Measurements from ENCODE around the gene DDX39B. TPM values are rescaled to one million over a fixed set of nuclear protein-coding genes. Genes with fewer than 3 reads are reported as not detected.
"Not testable (repeated sequence)": the region's sequence is repeated elsewhere in the genome, so short reads cannot be mapped to it uniquely, and the experiment has no call there.

Gene DDX39B
- 183 TPM for total RNA-seq

DNA sequence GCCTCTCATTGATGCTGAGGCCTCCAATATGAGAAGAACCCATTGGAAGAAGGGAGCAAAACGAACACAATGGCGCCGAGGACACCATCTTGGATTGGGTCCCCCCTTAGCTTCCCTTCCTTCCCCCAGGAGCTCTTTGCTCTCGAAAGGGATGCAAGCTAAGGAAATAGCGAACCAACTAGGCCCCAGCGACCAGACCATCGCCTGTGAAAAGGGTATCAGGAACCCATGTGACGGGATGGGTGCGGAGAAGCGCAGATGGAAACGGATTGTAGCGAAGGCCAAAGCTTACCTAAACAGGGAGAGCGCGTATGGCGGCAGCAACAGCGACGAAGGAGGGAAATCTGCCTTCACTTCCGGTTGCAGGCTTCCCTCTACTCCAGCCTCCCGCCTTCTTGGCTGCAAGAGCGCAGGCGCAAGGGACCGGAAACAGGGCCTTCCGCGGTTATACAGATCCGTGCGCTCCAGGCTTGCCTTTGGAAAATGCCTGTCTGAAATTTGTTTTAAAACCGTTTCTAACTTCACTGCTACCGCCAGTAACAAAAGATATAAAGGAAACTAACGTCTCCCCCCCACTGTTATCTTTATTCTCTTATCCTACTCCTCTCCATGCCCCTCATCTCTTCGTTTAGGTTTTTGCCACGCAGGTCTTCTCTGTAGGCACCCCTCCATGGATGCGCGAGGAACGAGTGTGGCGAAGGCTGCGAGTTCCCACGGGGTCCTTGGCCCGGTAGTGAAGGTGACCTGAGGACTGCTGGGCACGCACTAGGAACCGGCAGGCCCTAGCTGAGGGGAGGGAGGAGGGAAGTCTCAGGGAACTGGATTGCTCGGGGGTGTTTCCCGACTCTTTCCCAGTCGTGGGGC, at the start of gene DDX39B:
TSS of gene DDX39B (minus strand) at position 346 of the 864 bp plus-strand sequence. CDS start 1,471 bp downstream, outside the sequence.
- H3K4me1 ChIP-seq (ENCODE audit: insufficient read depth, low read length): peaks cover 48% of the 10 kb centered on the region
- no peaks in the 10 kb centered on the region for H3K9me3 ChIP-seq (ENCODE audit: low read depth, low read length)
- no peaks in the 10 kb centered on the region for H3K27me3 ChIP-seq (ENCODE audit: insufficient read depth, low read length)
- peak within 1 kb of the TSS; percentile 75 for H3K4me3 ChIP-seq (ENCODE audit: low read length)

DNA sequence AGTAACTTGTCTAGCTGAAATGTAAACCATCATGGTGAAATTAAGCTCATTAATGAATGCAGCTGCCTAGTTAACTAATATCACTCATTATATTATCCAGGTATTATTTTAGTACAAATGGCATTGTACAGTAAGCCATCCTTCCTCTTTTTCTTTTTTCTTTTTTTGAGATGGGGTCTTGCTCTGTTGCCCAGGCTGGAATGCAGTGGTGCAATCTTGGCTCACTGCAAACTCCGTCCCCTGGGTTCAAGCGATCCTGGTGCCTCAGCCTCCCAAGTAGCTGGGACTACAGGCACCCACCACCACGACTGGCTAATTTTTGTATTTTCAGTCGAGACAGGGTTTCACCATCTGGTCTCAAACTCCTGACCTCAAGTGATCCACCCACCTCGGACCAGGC, 48.9 kb upstream of the DDX39B start:
- H3K4me1 ChIP-seq (ENCODE audit: insufficient read depth, low read length): peaks cover 83% of the 10 kb centered on the region

DNA sequence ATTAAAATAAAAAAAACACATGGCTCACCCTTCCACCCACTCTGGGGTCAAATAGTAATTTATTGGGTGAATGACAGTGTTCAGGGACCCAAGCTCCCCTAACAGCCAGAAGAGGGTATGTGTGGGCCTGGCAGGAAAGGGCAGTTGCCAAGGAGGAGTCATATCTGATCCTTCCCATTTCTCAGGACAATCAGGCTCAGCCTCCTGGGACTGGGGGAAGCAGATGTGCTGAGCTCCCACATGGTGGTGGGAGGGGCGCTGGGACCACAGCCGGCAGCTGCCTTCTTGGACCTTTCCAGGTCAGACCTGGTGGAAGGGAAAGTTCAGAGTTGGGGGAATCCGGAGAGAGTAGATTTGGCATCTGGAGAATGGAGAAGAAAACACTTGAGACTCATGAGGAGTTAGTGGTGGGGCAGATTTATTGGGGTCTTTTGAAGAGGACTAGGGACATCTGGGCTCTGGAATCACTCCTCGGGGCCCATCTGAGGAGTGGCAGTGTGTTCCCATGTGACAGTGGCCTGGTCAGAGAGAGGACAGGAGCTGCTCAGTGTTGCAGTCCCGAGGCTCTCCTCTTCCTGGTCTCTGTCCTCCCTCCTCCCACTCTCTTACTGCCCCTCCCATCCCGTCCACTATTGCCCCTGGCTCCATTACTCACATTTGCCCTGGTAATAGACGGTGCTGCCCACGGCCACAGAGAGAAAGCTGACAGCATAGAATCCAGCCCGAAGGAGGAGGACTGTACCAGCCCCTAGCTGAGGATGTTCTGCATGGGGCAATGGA, 47.3 kb upstream of the DDX39B start:
- no peaks in the 10 kb centered on the region for H3K9me3 ChIP-seq (ENCODE audit: low read depth, low read length)
- H3K27me3 ChIP-seq (ENCODE audit: insufficient read depth, low read length): no peaks in the 10 kb centered on the region
- peak overlapping the region; percentile 64 for H3K4me3 ChIP-seq (ENCODE audit: low read length)
- peaks cover 86% of the 10 kb centered on the region for H3K4me1 ChIP-seq (ENCODE audit: insufficient read depth, low read length)

More for the DNA sequence above, 48.9 kb upstream of the DDX39B start:
- not testable (repeated sequence) for H3K4me3 ChIP-seq (ENCODE audit: low read length); H3K27me3 ChIP-seq (ENCODE audit: insufficient read depth, low read length); H3K9me3 ChIP-seq (ENCODE audit: low read depth, low read length)

DNA sequence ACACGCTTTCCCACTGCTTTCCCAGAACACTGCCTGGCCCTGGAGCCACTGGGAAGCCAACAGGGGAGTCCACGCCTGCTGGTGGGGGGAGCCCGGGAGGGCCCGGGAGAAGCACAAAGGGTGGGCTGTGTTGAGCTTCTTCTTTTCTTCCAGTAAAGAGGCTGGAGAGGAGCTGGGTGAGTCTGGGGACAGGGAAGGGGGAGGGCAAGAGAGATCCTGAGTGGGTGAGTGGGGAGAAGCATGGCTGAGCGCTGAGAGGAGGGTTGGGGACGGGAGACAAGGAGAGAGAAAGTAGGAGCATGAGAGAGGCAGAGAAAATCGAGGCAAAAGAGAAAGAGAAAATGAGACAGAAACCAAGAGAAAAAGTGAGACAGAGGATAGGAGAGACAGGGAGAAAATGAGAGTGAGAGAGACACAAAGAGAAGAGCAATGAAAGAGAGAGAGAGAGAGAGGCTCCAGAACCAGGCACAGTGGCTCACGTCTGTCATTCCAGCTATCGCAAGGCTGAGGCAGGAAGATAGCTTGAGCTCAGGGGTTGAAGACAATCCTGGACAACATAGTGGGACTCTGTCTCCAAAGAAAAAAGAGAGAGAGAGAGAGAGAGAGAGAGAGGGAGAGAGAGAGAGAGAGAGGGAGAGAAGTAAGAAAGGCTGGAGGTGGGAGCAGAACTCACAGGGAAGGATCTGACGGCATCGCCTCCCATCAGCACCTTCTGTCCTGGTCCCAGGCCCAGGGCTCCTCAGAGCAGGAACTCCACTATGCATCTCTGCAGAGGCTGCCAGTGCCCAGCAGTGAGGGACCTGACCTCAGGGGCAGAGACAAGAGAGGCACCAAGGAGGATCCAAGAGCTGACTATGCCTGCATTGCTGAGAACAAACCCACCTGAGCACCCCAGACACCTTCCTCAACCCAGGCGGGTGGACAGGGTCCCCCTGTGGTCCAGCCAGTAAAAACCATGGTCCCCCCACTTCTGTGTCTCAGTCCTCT, 46.3 kb upstream of the DDX39B start:
- H3K4me3 ChIP-seq (ENCODE audit: low read length): peak overlapping the region; percentile 64
- H3K27me3 ChIP-seq (ENCODE audit: insufficient read depth, low read length): no peaks in the 10 kb centered on the region
- H3K4me1 ChIP-seq (ENCODE audit: insufficient read depth, low read length): peaks cover 86% of the 10 kb centered on the region
- H3K9me3 ChIP-seq (ENCODE audit: low read depth, low read length): no peaks in the 10 kb centered on the region

DNA sequence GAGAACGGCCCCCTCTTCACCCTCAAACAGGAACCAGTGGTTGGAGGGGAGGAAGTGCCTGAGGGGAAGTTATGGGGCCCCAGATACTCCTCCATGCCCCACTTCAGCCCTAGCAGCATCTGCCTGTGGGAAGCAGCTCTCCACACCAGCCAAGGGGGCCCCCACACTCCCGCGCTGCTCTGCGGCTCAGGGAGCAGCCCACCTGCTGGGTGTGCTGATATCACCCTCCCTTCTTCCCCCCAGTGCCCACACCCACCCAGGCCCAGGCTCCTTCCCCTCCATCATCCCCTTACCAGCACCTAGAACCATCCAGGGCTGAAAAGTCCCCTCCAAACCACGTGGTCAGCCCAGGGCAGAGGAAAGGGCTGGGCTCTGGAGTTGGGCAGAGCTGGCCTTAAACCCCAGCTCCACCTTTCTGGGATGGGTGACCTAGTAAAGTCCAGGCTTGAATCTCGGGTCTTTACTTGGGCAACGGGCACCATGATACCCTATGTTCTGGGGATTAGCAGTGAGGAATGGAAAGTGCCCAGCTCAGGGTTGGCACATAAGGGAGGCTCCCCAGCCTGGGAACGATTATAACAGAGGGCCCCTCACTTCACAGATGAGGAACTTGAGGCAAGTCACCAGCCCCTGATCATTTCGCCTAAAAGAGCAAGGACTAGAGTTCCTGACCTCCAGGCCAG, 44.9 kb upstream of the DDX39B start:
- Histone ChIP-seq H3K4me3 (ENCODE audit: low read length) (peak overlapping the region; percentile 64), H3K27me3 (ENCODE audit: insufficient read depth, low read length) (no peaks in the 10 kb centered on the region), H3K9me3 (ENCODE audit: low read depth, low read length) (no peaks in the 10 kb centered on the region), H3K4me1 (ENCODE audit: insufficient read depth, low read length) (peaks cover 86% of the 10 kb centered on the region)

DNA sequence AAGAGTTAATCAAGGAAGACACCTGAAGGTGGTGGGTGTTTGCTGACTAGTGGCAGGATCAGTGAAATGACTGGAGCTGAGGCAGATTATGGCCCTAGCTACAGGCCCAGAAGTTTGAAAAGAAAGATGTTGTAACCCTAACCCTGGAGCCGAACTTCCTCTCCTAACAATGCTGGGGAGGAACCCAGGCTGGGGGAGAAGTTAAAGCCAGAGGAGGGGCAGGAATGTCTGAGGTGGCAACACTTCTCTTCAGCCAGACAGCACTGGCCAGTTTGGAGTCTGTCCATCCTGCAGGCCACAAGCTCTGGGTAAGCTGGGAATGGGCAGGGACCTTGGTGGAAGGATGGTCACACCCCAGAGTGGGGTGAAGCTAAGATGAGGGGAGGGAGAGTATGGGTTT, 44.2 kb upstream of the DDX39B start, which contains the start of gene LST1:
TSS of gene LST1 (plus strand) at position 270 of the 400 bp plus-strand sequence. CDS start 1,023 bp downstream, outside the sequence.
- no peaks in the 10 kb centered on the region for H3K9me3 ChIP-seq (ENCODE audit: low read depth, low read length)
- peaks cover 83% of the 10 kb centered on the region for H3K4me1 ChIP-seq (ENCODE audit: insufficient read depth, low read length)
- H3K27me3 ChIP-seq (ENCODE audit: insufficient read depth, low read length): no peaks in the 10 kb centered on the region
- H3K4me3 ChIP-seq (ENCODE audit: low read length): peak within 1 kb of the TSS; percentile 64

DNA sequence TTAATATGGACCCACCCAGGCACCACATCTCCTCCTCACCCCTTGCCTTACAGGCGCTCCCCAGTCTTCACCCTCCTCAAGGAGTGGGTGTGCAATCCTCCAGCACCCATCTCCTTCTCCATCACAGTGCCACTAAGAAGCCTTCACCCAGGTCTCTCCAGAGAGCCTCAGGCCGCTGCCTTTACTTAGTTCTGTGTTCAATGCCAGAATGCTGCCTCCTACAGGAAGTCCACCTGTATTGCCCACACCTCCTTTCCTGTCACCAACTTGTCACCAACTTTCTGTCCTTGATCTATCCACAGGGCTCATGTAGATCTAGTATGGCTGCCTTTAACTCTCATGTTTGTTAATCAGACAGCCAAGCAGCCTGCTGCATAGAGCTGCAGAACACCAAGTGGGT, 43.7 kb upstream of the DDX39B start:
- Histone ChIP-seq H3K27me3 (ENCODE audit: insufficient read depth, low read length) (no peaks in the 10 kb centered on the region), H3K4me1 (ENCODE audit: insufficient read depth, low read length) (peaks cover 84% of the 10 kb centered on the region), H3K4me3 (ENCODE audit: low read length) (no peak overlapping the region), H3K9me3 (ENCODE audit: low read depth, low read length) (no peaks in the 10 kb centered on the region)

GRCh38 chr6:31582230-31582643, 40.4 kb upstream of the DDX39B start, which contains the start of gene LTB:
LTB (minus strand) TSS chr6:31582424; CDS start chr6:31582417, 7 bp downstream.
- peak within 1 kb of the TSS; percentile 85 for H3K4me3 ChIP-seq (ENCODE audit: low read length)
- no peaks in the 10 kb centered on the region for H3K27me3 ChIP-seq (ENCODE audit: insufficient read depth, low read length)

GRCh38 chr6:31581434-31582229, 39.8 kb upstream of the DDX39B start:
- Histone ChIP-seq H3K4me3 (ENCODE audit: low read length) (peak overlapping the region; percentile 85), H3K27me3 (ENCODE audit: insufficient read depth, low read length) (no peaks in the 10 kb centered on the region), H3K9me3 (ENCODE audit: low read depth, low read length) (no peaks in the 10 kb centered on the region), H3K4me1 (ENCODE audit: insufficient read depth, low read length) (peaks cover 89% of the 10 kb centered on the region)

More at GRCh38 chr6:31582230-31582643, 40.4 kb upstream of the DDX39B start, which contains the start of gene LTB:
- no peaks in the 10 kb centered on the region for H3K9me3 ChIP-seq (ENCODE audit: low read depth, low read length)
- H3K4me1 ChIP-seq (ENCODE audit: insufficient read depth, low read length): peaks cover 89% of the 10 kb centered on the region

DNA sequence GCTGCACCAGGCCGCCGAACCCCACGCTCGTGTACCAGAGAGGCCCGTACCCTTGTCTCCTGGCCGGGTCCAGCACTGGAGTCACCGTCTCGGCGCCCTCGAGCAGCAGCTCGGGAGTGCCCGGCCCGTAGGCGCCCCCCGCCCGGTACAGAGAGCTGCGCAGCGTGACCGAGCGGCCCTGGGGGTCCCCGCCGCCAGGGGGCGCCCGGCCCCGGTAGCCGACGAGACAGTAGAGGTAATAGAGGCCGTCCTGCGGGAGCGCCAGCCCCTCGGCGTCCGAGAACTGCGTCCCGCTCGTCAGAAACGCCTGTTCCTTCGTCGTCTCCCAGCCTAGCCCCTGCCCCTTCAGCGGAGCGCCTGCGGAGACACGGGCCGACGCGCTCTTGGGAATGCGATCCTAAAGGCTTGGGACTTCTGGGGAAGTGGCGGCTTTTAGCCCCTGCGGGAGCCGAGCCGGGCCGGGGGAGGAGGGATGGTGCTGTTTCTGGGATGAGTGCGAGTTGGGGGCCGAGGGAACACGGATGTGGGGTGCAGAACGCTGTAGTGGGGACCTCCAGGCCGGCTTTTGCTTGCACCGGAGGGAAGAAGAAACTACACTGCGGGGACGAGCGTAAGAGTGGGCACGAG, 39.1 kb upstream of the DDX39B start:
- Histone ChIP-seq H3K27me3 (ENCODE audit: insufficient read depth, low read length) (no peaks in the 10 kb centered on the region), H3K9me3 (ENCODE audit: low read depth, low read length) (no peaks in the 10 kb centered on the region), H3K4me1 (ENCODE audit: insufficient read depth, low read length) (peaks cover 89% of the 10 kb centered on the region), H3K4me3 (ENCODE audit: low read length) (peak overlapping the region; percentile 85)

- H3K4me1 ChIP-seq (ENCODE audit: insufficient read depth, low read length): peaks cover 88% of the 10 kb centered on the region
- no peaks in the 10 kb centered on the region for H3K9me3 ChIP-seq (ENCODE audit: low read depth, low read length)
- H3K4me3 ChIP-seq (ENCODE audit: low read length): peak overlapping the region; percentile 85
- H3K27me3 ChIP-seq (ENCODE audit: insufficient read depth, low read length): no peaks in the 10 kb centered on the region
Measured at GRCh38 chr6:31580438-31580740, 38.6 kb upstream of the DDX39B start.

DNA sequence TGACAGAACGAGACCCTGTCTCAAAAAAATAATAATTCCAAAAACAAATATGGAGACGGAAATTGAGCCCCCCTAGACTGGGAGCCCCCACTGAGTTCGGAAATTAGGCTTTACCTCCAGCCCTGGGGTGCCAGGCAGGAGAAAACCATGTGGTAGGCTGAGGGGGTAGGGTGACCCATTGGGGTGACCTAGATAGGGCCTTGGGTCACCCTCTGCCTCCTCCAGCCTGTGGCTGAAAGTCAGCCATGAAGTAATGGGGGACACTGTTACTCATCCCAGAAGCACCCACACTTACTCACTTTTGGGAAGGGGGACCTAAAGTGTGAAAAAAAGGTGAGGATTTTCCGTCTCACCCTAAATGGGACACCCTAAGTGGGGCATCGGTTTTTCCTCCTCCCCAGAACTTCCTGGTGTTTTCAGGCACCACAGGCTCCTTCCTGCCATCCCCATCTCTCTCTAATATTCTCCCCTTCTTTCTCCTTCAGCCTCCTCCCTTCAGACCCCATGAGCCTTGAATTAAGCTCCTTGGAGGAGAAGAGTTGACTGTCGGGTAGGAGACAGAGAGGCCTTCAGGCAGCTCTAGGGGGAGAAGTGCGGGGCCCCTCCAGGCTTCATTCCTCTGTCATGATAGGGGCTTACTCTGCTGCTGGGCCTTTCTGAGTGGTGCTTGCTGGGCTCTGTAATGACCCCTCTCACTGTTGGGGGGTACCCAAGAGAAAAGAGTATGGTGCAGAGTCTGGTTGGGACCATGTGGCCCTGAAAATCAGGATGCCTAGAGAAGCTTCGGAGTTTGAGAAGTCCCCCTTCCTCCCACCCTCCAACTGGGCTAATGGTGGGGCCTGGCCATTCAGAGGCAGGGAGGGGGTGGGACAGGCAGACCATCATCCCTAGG, 38.0 kb upstream of the DDX39B start:
- H3K4me1 ChIP-seq (ENCODE audit: insufficient read depth, low read length): peaks cover 87% of the 10 kb centered on the region
- no peaks in the 10 kb centered on the region for H3K27me3 ChIP-seq (ENCODE audit: insufficient read depth, low read length)
- H3K9me3 ChIP-seq (ENCODE audit: low read depth, low read length): no peaks in the 10 kb centered on the region
- H3K4me3 ChIP-seq (ENCODE audit: low read length): peak overlapping the region; percentile 85

All from mononuclear cell (primary cell).